NCI-H748 (cell line): ENCODE data around the gene MYL3.
"Not testable (repeated sequence)": the region's sequence is repeated elsewhere in the genome, so short reads cannot be mapped to it uniquely, and the experiment has no call there.

Experiments
- DNase-seq: peaks from one replicate; lab custom pipeline; 2025; ENCODE audit not compliant: unreplicated experiment; lab: John Stamatoyannopoulos, UW

Gene MYL3

GRCh38 chr3:46831316-46831715 lies 31.9 kb downstream of the MYL3 start:
- DNase-seq = no peak

DNA sequence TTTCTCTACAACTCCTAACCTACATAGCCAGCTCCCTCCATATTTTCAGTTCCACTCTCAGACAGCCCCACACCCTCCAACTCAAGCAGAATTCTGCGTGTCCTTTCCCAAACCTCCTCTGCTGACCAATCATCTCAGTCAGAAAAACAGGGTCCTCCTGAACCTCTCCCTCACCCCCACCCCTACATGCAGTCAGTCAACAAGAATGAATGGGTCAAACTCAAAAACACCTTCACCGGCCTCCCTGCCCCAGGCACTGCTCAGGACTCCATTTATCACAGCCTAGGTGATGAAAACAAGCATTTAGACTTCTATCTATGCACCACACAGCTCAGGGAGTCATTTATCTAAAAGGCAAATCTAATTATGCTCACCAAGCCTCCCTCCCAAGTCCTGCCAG lies 32.4 kb downstream of the MYL3 start:
- no peak for DNase-seq

GRCh38 chr3:46829699-46830208 lies 33.5 kb downstream of the MYL3 start:
- no peak for DNase-seq

GRCh38 chr3:46825450-46825849 lies 37.8 kb downstream of the MYL3 start:
- DNase-seq = no peak

- no peak for DNase-seq
Observed at GRCh38 chr3:46824211-46824970, 38.9 kb downstream of the MYL3 start.

DNA sequence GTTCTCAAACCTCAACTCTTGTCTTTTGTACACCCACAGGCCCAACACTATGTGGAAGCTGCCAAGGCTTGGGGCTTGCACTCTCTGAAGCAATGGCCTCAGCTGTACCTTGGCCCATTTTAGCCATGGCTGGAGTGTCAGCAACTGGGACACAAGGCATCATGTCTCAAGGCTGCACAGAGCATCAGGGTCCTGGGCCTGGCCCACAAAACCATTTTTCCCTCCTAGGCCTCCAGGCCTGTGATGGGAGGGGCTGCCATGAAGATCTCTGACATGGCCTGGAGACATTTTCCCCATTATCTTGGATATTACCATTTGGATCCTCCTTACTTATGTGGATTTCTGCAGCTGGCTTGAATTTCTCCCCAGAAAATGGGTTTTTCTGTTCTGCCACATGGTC lies 39.9 kb downstream of the MYL3 start:
- DNase-seq = not testable (repeated sequence)

DNA sequence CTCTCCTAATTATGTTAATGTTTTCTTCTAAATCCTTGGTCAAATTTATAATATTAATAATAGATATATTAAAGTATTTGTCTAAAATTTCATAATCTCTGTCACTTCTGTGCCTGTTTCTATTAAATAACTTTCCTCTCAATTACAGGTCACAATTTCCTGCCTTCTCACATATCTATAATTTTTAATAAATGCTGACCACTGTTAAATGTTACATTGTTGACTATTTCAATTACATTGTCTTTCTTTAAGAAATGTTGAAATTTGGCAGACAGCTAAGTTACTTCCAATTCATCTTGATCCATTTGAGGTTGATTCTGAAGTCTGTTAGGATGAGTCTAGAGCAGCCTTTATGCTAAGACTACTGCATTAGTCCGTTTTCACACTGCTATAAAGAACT lies 41.7 kb downstream of the MYL3 start:
- no peak for DNase-seq

GRCh38 chr3:46820852-46821251 lies 42.4 kb downstream of the MYL3 start:
- DNase-seq = no peak

DNA sequence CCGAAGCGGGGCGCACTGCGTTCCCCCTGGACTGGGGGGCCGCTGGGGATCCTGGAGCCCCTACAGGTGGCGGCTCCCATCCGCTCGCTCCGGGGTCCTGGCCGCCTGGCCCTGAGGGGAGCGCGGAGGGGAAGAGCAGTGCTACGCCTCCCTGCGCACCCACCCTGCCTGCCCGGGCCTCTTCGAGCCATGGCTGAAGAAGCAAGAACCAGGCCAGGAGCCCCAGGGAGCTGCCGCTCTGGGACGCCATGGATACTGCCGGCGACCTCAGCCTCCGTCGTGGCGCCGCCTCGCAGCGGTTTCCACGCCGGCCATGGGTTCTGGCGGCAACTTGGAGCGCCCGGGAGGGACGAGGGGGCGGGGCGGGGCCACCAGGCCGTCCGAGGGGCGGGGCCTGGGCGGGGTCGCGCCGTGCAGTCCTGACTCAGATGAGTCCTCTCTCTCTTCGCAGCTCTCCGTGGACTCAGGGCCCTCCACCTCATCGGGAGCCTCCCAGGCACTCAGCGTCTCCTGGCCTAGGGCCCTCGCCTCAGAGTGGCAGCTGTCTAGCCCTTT lies 50.9 kb downstream of the MYL3 start:
- peak; percentile 54 for DNase-seq

DNA sequence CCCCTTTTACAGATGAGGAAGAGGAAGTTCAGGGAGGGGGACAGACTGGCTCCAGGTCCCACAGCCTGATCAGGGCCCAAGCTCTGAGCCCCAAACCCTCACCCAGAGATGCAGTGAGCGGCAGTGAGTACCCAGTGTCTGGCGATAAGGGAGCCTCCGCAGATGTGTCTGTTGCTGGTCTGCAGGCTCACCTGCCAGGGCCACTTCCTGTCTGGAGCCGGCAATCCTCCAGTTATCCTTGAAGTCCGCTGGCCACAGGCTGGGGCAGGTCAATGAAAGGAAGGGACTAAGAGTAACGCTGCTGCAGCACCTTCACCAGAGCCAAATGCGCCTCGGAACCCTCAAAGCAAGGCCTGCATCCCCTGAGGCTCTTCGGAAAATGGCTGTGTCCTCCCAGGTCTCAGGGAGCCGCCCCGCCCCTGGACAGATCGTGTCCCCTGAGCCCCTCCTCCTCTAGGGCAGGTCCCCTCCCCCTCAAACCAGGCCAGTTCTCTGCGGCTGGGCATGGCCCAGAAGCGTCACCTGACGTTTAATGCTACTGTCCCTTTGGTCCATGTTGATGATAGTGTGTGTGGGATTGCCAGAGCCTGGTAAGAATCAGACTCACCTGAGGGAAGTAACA lies 51.5 kb downstream of the MYL3 start:
- no peak for DNase-seq

DNA sequence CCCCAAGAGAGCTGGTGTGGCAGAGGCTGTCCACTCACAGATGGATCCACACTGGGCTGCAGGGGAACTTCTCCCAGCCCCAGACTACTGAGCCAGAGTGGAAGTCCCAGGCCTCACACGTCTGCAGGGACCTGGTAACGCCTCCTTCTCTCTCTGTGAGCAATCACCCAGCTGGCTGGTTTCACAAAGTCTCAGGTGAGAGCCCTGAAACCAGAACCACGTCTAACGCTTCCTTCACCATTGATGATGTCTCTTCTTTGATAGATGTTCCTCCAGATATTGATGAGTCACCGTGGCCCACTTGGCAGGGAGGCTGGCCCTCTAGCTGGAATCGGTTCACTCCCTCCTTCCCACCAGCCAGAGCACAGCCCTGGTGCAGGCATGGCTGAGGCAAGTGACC lies 54.5 kb downstream of the MYL3 start:
- DNase-seq = not testable (repeated sequence)
